Fibroblast of lung (primary cell): ENCODE data around the gene PHF14. TPM values are rescaled to one million over a fixed set of nuclear protein-coding genes. Genes with fewer than 3 reads are reported as not detected.

Source experiments
- DNase-seq, 2 donors: peaks; one replicate each; pipeline versions ENCODE4 v3.0.0 to v3.0.0-alpha.2; 2010; ENCODE audit warnings: low read depth in 2 of 2
- H2AFZ ChIP-seq: 2 replicates; pipeline ENCODE4 v1.5.1; 2012; ENCODE audit warnings: low read length, control low read depth, inconsistent platforms
- H3K27ac ChIP-seq: 2 replicates; pipeline ENCODE4 v1.5.1; 2011; ENCODE audit warnings: low read length, control low read depth; ENCODE audit not compliant: insufficient read depth
- H3K27me3 ChIP-seq: 2 replicates; pipeline ENCODE4 v1.5.1; 2011; ENCODE audit warnings: mild to moderate bottlenecking, low read length; ENCODE audit not compliant: control insufficient read depth, insufficient read depth
- H3K36me3 ChIP-seq: 2 replicates; pipeline ENCODE4 v1.5.1; 2011; ENCODE audit warnings: low read length; ENCODE audit not compliant: control insufficient read depth, insufficient read depth
- H3K4me1 ChIP-seq: 2 replicates; pipeline ENCODE4 v1.5.1; 2011; ENCODE audit warnings: low read length; ENCODE audit not compliant: control insufficient read depth, insufficient read depth; ENCODE audit errors: extremely low read depth
- H3K4me2 ChIP-seq: 2 replicates; pipeline ENCODE4 v1.5.1; 2011; ENCODE audit warnings: low read length, control low read depth; ENCODE audit not compliant: insufficient read depth; ENCODE audit errors: extremely low read depth
- H3K4me3 ChIP-seq, 4 experiments: fragments of 200-600 bp in 1 of 4; sonication (generic) in 1 of 4; replicated peaks in 1 of 4; 2 replicates each; pipeline ENCODE4 v1.5.1; 2011 to 2016; ENCODE audit warnings: low read length in 4 of 4, low read depth in 3 of 4, mild to moderate bottlenecking in 3 of 4, control low read depth in 2 of 4, inconsistent platforms in 1 of 4, mixed read lengths in 1 of 4; ENCODE audit not compliant: insufficient read depth in 1 of 4; ENCODE audit errors: control extremely low read depth in 1 of 4
- H3K79me2 ChIP-seq: 2 replicates; pipeline ENCODE4 v1.5.1; 2012; ENCODE audit warnings: mild to moderate bottlenecking, low read length, inconsistent platforms; ENCODE audit not compliant: control insufficient read depth, insufficient read depth
- H3K9ac ChIP-seq: 2 replicates; pipeline ENCODE4 v1.5.1; 2011; ENCODE audit warnings: mild to moderate bottlenecking, low read length, control low read depth; ENCODE audit not compliant: insufficient read depth
- H3K9me3 ChIP-seq: 2 replicates; pipeline ENCODE4 v1.5.1; 2012; ENCODE audit warnings: low read depth, low read length; ENCODE audit not compliant: control insufficient read depth, insufficient read depth
- H4K20me1 ChIP-seq: 2 replicates; pipeline ENCODE4 v1.5.1; 2011; ENCODE audit warnings: low read length; ENCODE audit not compliant: control insufficient read depth, insufficient read depth; ENCODE audit errors: extremely low read depth
- CTCF ChIP-seq, 2 donors: IDR thresholded peaks in 1 of 2; conservative IDR thresholded peaks in 1 of 2; 1 replicate in 1 of 2; 2 replicates in 1 of 2; pipeline ENCODE4 v1.5.1; 2011 to 2012; ENCODE audit warnings: low read length in 2 of 2, control low read depth in 1 of 2, inconsistent platforms in 1 of 2, low read depth in 1 of 2, mild to moderate bottlenecking in 1 of 2
- EZH2 ChIP-seq: IDR thresholded peaks from 2 replicates; pipeline ENCODE4 v1.5.1; 2012; ENCODE audit warnings: low read length, control low read depth, mild to moderate bottlenecking; ENCODE audit errors: missing control alignments
- polyA plus RNA-seq, 2 donors: library from polyadenylated mRNA; depleted of rRNA in 1 of 2; stranded (reverse) in 1 of 2; unstranded in 1 of 2; fragments of >200 nt; gene quantifications; 2 replicates each; pipeline ENCODE4 v1.2.1, GENCODE V29; 2011 to 2012; ENCODE audit warnings: missing spikeins in 1 of 2
- total RNA-seq: library from RNA; depleted of rRNA; stranded (reverse); fragments of >200 nt; gene quantifications from 2 replicates; pipeline ENCODE4 v1.2.1, GENCODE V29; 2014

Gene PHF14
- total and polyA plus RNA-seq, 2 donors (not counting 1 experiment from before 2014, with no cell fraction given): 18.8 to 29.6 TPM

DNA sequence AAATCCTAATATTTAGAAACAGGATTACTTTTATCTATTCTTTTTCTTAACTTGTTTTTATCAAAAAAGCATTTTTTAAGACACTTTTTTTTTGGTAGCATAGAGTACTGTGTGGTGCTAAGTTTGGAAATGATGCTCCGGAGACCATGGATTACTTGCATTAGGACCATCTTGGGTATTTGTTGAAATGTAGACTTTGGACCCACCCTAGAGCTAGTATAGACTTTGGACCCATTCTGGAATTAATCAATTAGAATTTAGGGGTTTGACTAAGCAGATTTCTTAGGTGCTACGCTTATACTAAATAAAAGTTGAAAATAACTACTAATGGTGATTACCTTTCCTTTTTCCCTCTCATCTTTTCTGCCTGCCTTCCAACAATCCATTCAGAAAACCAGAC lies 80.4 kb downstream of the PHF14 start:
- no peak for DNase-seq
- Histone ChIP-seq H3K27me3 (no peaks in the 10 kb centered on the region), H3K4me3 (no peak overlapping the region), H3K79me2 (no peaks in the 10 kb centered on the region), H2AFZ (no peak overlapping the region), H3K9ac (no peak overlapping the region), H3K27ac (no peak overlapping the region), H3K36me3 (no peaks in the 10 kb centered on the region), H3K4me1 (no peaks in the 10 kb centered on the region), H4K20me1 (no peaks in the 10 kb centered on the region), H3K4me2 (no peak overlapping the region), H3K9me3 (no peaks in the 10 kb centered on the region)
- TF ChIP-seq EZH2 (no peak), CTCF (conservative IDR thresholded peaks at IDR 0.05 in 1 of 2, IDR thresholded peaks at IDR 0.05 in 1 of 2; ENCODE audit: low read depth in 1 of 2, low read length in 2 of 2) (no peak)

DNA sequence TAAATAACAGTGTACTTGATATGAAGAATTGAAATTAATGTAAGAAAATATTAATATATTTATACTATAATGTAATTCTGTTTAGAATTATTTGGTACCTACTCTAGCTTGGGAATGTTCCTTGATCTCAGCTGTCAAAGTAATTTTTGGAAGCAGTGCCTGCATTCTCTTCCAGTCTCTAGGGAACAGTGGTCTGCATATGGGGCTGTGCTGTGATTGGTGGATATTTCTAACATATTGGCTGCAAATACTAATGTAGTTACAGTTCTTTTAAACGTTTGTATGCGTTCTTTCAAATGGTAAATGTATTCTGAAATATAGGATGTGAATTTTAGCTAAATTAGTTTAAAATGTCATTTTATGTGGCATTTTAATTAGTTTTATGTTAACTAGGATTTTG lies 87.2 kb downstream of the PHF14 start:
- no peak for DNase-seq
- Histone ChIP-seq H3K9ac (no peak overlapping the region), H3K36me3 (no peaks in the 10 kb centered on the region), H3K27me3 (no peaks in the 10 kb centered on the region), H3K4me2 (no peak overlapping the region), H3K4me1 (no peaks in the 10 kb centered on the region), H3K4me3 (no peak overlapping the region), H3K27ac (no peak overlapping the region), H2AFZ (no peak overlapping the region), H3K9me3 (no peaks in the 10 kb centered on the region), H3K79me2 (no peaks in the 10 kb centered on the region), H4K20me1 (no peaks in the 10 kb centered on the region)
- TF ChIP-seq EZH2: no peak
- no peak for TF ChIP-seq CTCF (conservative IDR thresholded peaks at IDR 0.05 in 1 of 2, IDR thresholded peaks at IDR 0.05 in 1 of 2; ENCODE audit: low read depth in 1 of 2, low read length in 2 of 2)

DNA sequence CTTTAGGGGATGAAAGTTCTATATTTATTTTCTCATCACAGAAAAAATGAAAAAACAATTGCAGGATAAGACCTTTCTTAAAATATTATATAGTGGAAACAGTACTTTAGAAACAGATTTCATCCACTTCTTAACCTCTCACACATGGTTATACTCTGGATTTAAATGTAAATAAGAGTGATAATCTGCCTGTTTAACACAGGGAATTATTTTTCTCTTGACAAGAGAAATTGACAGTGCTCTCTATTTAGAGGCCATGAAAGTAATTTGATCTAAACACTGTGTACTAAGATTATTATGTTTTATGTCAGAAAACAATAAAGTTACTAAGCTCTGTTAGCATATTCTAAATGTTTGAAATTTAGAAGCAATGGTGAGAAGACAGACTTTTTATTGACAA lies 88.4 kb downstream of the PHF14 start:
- no peak overlapping the region for H3K4me2 ChIP-seq
- no peak overlapping the region for H3K27ac ChIP-seq
- no peaks in the 10 kb centered on the region for H3K27me3 ChIP-seq
- H3K4me3 ChIP-seq: no peak overlapping the region
- H3K9me3 ChIP-seq: no peaks in the 10 kb centered on the region
- TF ChIP-seq EZH2: no peak
- no peak for TF ChIP-seq CTCF (conservative IDR thresholded peaks at IDR 0.05 in 1 of 2, IDR thresholded peaks at IDR 0.05 in 1 of 2; ENCODE audit: low read depth in 1 of 2, low read length in 2 of 2)
- no peak overlapping the region for H2AFZ ChIP-seq
- H3K9ac ChIP-seq: no peak overlapping the region
- no peaks in the 10 kb centered on the region for H3K79me2 ChIP-seq
- no peaks in the 10 kb centered on the region for H3K4me1 ChIP-seq
- H4K20me1 ChIP-seq: no peaks in the 10 kb centered on the region
- no peak for DNase-seq
- H3K36me3 ChIP-seq: no peaks in the 10 kb centered on the region
